HG03439 (cell line): ENCODE data around the gene SEC61A2.
"Not testable (repeated sequence)": the region's sequence is repeated elsewhere in the genome, so short reads cannot be mapped to it uniquely, and the experiment has no call there.

Source experiments
- ATAC-seq: cut with Tn5 transposase; IDR thresholded peaks from one replicate; pipeline ENCODE4 v1.9.1; 2021; ENCODE audit warnings: mild to moderate bottlenecking, moderate library complexity; ENCODE audit not compliant: unreplicated experiment

The SEC61A2 gene

DNA sequence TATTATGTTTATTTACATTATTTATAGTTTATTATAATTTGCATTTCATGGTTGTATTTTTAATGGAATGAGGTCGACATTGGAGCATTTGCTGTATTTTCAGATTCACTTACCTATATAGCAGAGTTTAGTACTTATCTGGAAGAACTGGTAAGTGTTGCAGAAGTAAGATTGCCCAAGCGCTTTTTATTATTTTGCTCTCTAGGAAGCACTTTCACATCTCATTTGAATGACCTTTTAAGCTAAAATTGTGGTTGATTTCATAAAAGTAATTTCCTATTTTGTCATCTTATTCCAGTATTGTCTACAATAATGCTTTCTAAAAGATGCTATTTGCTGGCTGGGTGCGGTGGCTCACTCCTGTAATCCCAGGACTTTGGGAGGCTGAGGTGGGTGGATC is 28.6 kb downstream of the SEC61A2 start:
- ATAC-seq: no peak

DNA sequence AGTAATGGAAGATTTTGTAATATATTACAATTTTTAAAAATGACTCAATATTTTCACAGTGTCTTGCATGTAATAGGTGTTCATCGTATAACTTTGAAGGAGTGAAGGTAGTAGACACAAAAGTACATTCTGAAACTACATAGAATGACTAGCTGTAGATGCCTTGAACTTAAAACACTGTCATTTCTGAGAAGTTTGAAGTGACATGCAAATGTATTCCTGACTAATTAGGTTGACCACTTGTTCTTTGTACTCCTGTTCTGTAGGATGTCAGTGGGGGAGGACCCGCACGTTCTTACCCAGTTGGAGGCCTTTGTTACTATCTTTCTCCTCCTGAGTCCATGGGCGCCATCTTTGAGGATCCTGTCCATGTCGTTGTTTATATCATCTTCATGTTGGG is 31.2 kb downstream of the SEC61A2 start:
- no peak for ATAC-seq

- ATAC-seq: no peak
These were observed 33.5 kb downstream of the SEC61A2 start for GRCh38 chr10:12162927-12163326.

DNA sequence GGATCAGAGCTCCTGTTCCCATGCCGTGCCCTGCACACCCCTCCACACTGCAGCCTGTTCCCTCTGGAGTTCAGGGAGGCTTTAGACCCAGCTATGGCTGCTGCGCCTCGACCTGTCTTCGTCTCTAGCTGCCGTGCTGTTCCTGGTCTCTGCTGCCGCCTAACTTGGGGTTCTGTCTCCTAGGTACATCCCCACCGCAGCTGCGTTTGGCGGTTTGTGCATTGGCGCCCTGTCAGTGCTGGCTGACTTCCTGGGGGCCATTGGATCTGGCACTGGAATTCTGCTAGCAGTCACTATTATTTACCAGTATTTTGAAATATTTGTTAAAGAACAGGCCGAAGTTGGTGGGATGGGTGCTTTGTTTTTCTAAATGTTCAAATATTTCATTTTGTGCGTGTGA is 34.6 kb downstream of the SEC61A2 start:
- no peak for ATAC-seq

GRCh38 chr10:12165036-12165435 is 35.6 kb downstream of the SEC61A2 start:
- no peak for ATAC-seq

DNA sequence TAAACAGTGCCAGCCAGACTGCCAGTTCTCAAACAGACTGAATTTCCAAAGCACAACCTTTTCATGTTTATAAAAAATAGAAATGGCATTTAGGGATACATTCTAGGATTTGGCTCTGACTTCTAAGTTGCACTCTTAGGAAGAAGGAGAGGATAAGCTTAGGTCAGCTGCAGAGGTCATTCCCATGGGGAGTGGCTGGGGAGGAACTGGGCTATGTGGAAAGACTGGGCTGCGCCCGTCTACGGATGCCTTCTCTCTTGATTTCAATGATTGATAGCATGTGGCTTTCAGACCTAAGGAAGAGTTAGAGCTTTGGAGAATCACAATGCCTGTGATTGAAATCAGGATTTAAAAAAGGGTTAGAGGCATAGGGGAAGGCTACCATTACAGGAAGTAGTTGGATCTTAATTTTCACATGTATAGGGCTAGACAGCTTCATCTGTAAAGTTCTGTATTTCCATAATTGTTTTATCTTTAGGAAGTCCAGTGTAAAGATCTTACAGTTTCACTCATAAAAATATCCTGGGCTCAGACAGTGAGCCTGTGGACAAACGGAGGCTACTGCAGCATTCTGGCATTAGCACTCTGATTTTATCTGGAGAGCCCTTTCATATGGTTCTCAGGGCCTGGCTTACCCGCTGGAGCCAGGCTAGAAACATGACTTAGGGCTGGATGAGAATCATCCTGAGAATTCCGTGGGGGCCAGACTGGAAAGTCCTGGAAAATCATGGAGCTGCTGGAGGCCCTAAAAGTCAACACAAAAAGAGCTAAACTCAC is 36.7 kb downstream of the SEC61A2 start:
- ATAC-seq: no peak

GRCh38 chr10:12171512-12171911 is 42.0 kb downstream of the SEC61A2 start:
- not testable (repeated sequence) for ATAC-seq

- ATAC-seq: no peak
These were observed 48.2 kb downstream of the SEC61A2 start for GRCh38 chr10:12177642-12178041.

GRCh38 chr10:12179606-12180170 is 50.2 kb downstream of the SEC61A2 start:
- no peak for ATAC-seq

- ATAC-seq: no peak
These were observed 50.9 kb downstream of the SEC61A2 start for GRCh38 chr10:12180221-12180974.

GRCh38 chr10:12181065-12181775 is 51.7 kb downstream of the SEC61A2 start:
- ATAC-seq: no peak

- no peak for ATAC-seq
These were observed 54.7 kb downstream of the SEC61A2 start for GRCh38 chr10:12184165-12184564.

GRCh38 chr10:12186323-12186722 is 56.8 kb downstream of the SEC61A2 start:
- ATAC-seq: no peak

- no peak for ATAC-seq
These were observed 57.9 kb downstream of the SEC61A2 start for GRCh38 chr10:12187321-12187905.

GRCh38 chr10:12188656-12189055 is 59.2 kb downstream of the SEC61A2 start:
- no peak for ATAC-seq

DNA sequence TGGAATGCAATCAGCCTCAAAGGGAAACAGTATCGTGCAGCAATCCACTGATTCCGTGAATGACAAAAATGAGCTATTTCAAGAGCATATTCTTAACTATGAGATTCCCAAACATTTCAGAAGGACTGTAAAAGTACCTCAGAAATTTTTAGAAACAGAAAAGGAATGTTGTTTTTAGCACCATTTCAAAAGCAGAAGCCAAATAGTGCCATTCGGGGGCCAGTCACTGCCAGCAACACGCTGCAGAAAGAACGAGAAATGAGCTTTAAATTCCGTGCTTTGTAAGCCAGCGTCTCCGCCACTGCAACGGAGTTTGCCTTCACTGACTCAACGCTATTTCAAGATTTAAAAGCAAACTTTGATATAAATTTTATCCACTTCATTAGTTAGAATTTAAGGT is 59.9 kb downstream of the SEC61A2 start:
- no peak for ATAC-seq

DNA sequence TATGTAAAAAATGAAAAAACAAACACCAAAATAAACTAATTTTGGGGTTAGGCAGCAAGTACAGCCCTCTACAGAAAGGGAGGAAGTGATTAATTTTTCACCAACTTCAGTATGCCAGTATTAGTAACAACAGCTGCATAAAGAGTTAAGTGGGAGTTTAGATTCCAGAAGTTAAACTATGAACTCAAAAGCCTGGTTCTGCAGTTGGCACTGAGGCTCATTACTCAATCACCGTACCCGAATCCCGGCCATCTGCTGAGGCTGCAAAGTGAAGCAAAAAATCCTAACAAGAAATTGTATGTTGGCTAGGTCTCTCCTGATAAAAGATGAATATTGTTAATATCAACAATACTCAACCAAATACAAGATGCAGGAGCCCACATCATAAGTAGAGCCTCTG is 62.2 kb downstream of the SEC61A2 start:
- no peak for ATAC-seq

DNA sequence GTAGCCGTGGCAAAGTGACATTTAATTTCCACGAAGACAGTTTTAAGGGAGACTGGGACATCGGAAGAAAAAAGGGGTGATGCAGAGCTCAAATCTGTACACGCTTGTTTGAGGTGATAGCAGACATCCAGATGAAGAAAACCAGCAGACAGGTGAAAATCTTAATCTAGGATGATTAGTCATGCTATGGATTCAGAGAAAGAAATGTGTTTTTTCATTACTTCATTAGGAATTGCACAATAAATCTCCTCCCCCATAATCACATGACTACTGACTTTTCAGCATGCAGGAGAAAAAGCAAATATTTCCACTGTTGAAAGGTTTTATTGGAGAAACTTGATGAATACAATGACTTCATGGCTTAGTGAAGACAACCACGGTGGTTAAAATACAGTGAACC is 63.7 kb downstream of the SEC61A2 start:
- ATAC-seq: no peak

DNA sequence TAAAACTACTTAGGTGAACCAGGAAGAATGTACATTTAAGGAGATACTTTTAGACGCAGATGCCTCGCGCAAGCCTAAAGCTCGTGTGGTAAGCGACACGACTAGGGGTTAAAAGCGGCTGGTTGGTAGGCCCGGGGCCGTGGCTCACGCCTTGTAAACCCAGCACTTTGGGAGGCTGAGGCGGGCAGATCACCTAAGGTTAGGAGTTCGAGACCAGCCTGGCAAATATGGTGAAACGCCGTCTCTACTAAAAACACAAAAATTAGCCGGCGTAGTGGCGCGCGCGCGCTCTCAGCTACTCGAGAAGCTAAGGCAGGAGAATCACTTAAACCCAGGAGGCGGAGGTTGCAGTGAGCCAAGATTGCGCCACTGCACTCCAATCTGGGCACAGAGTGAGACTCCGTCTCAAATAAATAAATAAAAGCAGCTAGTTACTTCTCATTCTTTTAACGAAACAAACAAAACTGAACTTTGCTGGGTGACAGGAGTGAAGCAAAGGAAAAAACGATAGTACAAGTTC is 65.3 kb downstream of the SEC61A2 start:
- ATAC-seq: no peak

DNA sequence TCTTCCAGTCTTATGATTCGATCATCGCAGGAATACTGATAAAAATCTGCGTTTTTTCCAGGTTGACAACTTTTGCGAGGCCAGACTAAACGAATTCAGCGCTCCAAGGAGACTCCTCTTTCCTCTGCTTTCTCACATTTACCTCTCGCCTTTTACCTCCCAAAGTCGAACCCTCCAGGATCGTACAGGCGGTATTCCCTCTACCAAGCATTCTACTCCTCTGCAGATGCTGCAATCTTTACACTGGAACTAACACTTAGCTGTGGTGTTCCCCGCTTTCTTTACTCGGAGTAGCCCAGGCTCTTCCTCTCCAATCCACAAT is 65.8 kb downstream of the SEC61A2 start:
- ATAC-seq: peak; percentile 5
